8988T (cell line): ENCODE data around the gene CYB5R4.

Source experiments
- DNase-seq: peaks from one replicate; pipeline ENCODE4 v3.0.0; 2011

Gene CYB5R4

DNA sequence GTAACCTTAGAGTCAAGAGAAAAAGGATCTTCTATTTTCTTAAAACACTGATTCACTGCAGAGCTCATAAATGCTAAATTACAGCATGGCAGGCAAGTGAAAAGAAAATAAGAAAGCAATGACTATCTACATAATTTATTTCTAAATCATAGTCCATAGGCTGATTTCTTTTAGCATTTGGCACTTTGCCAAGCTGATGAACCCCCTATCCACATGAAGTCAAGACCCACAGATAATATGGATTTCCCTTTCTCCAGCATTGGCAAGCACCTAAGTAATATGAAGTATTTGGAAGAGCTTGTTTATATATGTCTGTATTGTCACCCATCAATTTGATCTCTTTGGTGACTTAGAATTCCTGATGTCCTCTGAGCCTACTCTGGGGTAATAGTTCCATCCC, 126.2 kb downstream of the CYB5R4 start:
- DNase-seq: no peak

DNA sequence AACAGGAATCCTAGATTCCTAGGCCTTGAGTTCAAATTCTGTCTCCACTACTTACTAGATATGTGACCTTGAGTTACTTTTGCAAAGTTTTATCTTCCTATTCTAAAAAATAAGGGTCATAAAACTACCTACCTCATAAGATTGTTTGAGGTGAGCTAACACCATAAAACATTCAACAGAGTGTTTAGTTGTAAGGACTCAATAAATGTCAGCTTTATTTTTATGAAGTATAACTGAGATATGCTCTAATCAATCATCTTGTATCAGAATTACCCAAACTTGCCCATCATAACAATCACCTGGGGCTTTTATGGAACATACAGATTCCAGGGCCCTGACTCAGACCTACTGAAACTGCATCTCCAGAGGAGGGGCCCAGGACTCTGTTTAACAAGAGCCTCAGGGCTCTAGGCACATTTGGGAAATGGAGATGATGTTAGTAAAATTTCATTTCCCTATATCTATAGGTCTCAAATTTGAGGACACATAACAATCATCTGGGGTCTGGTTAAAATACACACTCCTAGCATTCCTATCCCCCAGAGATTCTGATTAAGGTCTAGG, 138.6 kb downstream of the CYB5R4 start:
- no peak for DNase-seq

DNA sequence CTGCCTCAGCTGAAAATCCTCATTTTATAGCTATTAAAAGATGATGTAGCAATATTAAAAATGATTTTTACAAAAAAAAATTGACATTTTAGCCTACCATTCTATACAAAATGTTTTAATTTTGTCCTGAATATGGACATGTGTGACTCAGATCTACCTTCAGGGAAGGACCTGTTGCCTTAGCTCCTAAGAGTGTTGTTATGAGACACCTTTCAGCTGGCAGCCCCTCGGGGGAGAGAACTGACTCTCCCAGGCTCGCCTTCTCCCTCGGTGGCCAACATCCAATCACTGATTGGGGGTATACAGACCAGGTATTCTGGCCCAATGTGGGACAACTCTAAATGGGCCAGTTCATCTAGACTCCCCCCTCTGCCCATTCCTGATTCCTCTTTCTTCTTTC, 141.6 kb downstream of the CYB5R4 start:
- DNase-seq: no peak

DNA sequence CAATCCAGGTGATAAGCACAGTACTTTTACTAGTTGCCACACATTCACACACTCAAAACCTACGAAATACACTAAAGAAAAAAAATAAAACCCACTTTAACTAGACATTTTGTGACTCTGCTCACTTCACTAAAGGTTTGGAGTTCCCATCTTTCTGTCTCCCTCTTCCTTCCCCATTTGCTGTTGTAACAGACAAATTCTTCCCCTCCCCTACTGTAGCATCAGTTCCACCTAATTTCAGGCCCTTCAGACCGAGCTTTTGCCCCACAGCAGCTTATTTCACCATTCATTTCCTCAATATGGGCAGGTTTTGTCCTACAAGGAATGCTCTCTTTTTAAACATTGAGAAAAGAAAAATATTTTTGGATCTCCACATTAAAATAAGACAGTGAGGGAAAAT, 142.7 kb downstream of the CYB5R4 start:
- DNase-seq: no peak

DNA sequence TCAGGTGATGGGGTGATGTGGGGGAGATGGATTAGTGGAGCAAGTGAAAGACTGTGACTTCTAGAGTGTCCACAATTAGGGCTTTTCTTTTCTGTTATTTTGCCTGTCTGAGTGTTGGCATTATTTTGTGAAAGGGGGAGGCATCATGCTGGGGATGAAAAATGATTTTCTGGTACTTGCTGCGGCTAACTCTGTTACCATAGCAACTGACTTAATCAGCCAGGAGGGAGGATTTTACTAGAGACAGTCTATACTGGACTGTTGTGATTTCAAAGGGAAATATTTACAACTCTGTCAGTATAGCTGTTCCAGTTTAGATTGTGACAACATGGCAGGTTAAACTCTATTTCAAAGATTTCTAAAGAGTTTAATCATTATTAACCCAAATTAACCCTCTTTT, 143.6 kb downstream of the CYB5R4 start:
- DNase-seq: no peak

DNA sequence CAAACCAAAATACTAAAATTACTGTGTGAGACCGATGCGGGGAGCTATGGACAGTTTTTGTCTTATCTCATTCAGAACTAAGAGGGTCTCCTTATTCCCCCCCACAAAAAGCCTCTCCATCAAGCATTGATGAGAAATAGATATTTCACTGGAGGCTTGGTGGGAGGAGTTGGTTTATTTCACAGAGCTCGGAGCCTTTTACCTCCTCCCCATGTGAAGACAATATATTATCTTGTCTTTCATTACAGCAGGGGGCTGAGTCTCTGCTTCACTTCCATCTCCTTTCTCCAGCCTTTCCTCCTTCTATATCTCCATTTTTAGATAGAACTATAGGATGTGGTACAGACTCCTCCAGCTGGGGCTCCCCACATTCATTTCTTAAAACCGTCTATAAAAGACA, 144.2 kb downstream of the CYB5R4 start:
- DNase-seq: no peak

DNA sequence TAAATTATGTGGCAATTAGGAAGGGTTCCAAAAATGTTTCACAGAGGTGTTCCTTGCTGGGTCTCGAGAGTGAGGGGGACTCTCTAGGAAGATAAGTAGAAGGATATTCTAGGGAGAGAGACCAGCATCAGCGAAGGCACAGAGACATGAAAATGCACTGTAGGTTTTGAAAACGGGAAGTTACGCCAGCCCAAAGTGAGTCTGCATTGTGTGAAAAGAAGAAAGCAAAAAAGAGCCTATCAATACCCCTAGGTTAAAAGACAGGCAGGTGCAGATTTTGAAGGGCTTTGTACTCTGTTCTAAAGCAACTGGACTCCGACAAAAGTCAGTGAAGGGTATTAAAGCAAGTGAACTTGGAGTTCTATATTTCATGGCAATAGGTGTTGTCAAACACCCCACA, 148.4 kb downstream of the CYB5R4 start:
- no peak for DNase-seq

DNA sequence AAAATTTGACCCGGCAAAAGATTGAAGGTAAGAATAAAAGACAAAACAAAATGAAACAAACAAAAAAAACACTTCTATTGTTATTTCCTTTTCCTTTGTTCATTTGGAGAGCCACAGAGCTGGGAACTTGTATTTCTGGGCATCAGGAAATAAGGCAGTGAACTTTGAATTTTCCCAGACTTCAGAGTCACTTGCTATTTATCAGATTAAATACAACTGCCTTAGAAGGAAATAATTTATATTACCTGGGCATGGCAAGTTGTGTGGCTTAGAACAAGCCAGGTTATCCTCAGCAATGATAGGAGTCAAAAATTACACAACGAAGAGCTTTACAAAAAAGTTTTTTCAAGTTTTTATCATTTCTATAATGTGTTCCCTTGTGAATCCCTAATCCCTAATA, 153.9 kb downstream of the CYB5R4 start:
- DNase-seq: no peak

DNA sequence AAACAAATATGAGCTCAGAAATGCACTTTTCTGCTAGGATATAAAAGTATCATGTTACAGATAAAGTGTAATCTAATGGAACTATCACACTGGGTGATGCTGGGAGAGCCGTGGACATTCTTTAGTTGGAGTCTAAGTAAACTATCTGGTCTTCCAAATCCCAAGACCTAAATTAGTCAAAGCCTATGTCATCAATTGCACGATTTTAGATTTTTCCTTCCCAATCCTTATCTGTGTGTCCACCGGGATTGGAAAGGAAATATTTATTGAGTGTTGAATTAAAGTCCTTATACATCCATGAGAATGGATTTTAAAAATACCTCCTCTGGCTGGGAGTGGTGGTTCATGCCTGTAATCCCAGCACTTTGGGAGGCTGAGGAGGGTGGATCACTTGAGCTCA, 154.4 kb downstream of the CYB5R4 start:
- DNase-seq: no peak

DNA sequence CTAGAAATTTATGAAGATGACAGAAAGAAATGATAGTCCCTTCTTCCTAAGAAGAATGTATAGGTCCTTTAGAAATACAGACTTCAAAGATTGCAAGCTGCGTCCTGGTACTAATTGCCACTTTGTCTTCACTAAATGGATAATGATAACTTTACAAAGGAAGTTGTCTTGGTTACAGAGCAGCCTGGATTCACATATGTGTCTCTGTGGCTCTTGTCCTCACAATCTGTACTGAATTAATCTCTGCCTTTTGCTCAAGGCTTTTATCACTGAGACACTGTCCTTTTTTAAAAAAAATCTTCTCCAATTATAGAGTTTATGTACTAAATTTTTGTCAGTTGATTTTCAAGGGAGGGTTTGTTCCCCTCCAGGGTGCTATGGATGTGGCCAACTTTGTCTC, 156.5 kb downstream of the CYB5R4 start:
- no peak for DNase-seq
